ENCODE results near the gene FCHO1. TPM values are rescaled to one million over a fixed set of nuclear protein-coding genes. Genes with fewer than 3 reads are reported as not detected.

FCHO1 gene
- total and polyA plus RNA-seq, 12 donors, result 0.91 to 7.1 (median 2.9) TPM

DNA sequence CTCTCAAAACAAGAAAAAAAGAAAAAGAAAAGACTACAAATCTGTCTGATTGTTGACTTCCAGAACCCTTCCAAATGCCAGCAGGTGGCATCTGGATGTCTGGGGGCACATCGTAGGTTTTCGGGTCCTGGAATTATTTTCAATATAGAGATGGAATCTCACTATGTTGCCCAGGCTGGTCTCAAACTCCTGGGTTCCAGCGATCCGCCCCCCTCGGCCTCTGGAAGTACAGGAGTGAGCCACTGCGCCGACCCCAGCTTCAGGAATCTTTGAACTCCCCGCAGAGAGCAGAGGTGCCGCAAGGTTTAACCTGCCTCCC lies 43.1 kb downstream of the FCHO1 start:
- intact Hi-C loops (cut with DNase I), result no loop called here
- no peak for DNase-seq
- H3K9me3 ChIP-seq (replicated peaks in 1 of 3), result no peaks in the 10 kb centered on the region
- H3K4me1 ChIP-seq (replicated peaks in 1 of 2), result no peaks in the 10 kb centered on the region
- H3K36me3 ChIP-seq (replicated peaks in 1 of 2), result no peaks in the 10 kb centered on the region
- H3K4me3 ChIP-seq, result no peak overlapping the region
- peaks cover 33% of the 10 kb centered on the region for H3K27me3 ChIP-seq
- no peak overlapping the region for H3K27ac ChIP-seq
- TF ChIP-seq CTCF (IDR thresholded peaks at IDR 0.05) (no peak), POLR2A (IDR thresholded peaks at IDR 0.05) (no peak)
- WGBS, 4 donors, result 38 to 50% (median 45%) methylated on average over 5 to 9 of the region's 9 CpGs

DNA sequence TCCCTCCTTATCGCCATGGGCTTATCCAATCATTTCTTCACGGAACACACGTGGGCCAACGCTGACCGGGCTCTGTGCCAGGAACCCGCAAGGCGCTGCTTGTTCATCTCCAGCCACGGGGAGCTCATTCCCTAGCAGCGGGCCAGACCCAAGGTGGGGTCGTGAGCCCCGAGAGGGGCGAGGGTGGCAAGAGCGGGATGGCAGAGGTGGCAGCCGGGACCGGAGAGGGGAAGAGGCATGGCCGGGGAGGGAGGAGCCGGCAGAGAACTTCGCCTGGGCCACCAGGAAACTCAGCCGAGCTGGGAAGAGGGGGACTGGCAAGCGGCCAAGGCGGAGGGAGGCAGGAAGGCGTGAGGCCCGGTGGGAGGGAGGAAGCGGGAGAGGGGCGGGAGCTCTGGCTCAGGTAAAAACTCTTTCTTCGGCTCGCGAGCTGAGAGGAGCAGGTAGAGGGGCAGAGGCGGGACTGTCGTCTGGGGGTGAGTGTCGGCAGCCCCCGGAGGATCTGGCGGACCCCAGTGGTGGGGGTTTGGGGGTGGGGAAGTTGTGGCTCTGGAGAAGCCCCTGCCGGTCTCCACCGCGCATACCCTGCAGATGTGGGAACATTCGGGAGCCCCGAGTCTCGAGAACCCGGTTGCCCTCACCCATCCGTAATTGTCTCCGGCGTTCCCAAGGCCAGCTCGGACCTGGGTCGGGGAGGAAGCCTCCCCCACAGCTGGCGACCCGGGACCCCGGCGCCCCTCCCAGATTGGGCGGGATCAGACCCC lies 43.6 kb downstream of the FCHO1 start, which contains the start of gene B3GNT3:
Gene B3GNT3 (plus strand): TSS at position 408 of the 764 bp plus-strand sequence. CDS start 12,670 bp downstream, outside the sequence.
- DNase-seq, result peak in 3 of 7 donors; percentile 24 to 57 (median 28)
- intact Hi-C loops (cut with DNase I), result no loop called here
- peaks cover 33% of the 10 kb centered on the region for H3K27me3 ChIP-seq

DNA sequence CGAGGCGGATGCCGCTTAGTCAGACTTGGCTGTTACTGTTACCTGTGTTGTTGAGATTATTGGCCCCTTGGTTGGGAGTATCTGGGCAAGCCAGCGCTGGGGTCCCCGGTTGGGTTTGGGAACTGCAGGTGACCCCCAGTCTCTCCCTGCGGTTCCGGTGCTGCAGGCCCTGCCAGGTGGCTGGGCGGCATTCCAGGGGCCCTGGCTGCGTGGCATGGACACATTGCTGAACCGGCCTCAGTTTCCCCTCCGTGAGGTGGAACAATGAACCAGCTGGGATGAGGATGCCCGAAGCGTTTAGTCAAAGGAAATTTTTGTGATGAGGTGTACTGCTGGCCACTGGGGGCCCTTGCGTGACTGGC lies 44.2 kb downstream of the FCHO1 start:
- intact Hi-C loops (cut with DNase I), result no loop called here
- no peaks in the 10 kb centered on the region for H3K4me1 ChIP-seq (replicated peaks in 1 of 2)
- 27 to 48% (median 30%) methylated on average over 7 to 14 of the region's 14 CpGs for WGBS, 4 donors
- H3K27me3 ChIP-seq, result peaks cover 36% of the 10 kb centered on the region
- no peaks in the 10 kb centered on the region for H3K36me3 ChIP-seq (replicated peaks in 1 of 2)
- no peak overlapping the region for H3K27ac ChIP-seq
- no peaks in the 10 kb centered on the region for H3K9me3 ChIP-seq (replicated peaks in 1 of 3)
- no peak overlapping the region for H3K4me3 ChIP-seq
- no peak for TF ChIP-seq POLR2A (IDR thresholded peaks at IDR 0.05)
- no peak for TF ChIP-seq CTCF (IDR thresholded peaks at IDR 0.05)
- DNase-seq, result no peak

More for the DNA sequence above, 43.6 kb downstream of the FCHO1 start, which contains the start of gene B3GNT3:
- 4 to 8% (median 4%) methylated on average over 24 to 50 of the region's 50 CpGs for WGBS, 4 donors
- Histone ChIP-seq H3K36me3 (replicated peaks in 1 of 2) (no peaks in the 10 kb centered on the region), H3K27ac (no peak within 1 kb of the TSS), H3K4me1 (replicated peaks in 1 of 2) (no peaks in the 10 kb centered on the region), H3K9me3 (replicated peaks in 1 of 3) (no peaks in the 10 kb centered on the region), H3K4me3 (no peak within 1 kb of the TSS)
- TF ChIP-seq POLR2A (IDR thresholded peaks at IDR 0.05), result no peak
- TF ChIP-seq CTCF (IDR thresholded peaks at IDR 0.05), result no peak

DNA sequence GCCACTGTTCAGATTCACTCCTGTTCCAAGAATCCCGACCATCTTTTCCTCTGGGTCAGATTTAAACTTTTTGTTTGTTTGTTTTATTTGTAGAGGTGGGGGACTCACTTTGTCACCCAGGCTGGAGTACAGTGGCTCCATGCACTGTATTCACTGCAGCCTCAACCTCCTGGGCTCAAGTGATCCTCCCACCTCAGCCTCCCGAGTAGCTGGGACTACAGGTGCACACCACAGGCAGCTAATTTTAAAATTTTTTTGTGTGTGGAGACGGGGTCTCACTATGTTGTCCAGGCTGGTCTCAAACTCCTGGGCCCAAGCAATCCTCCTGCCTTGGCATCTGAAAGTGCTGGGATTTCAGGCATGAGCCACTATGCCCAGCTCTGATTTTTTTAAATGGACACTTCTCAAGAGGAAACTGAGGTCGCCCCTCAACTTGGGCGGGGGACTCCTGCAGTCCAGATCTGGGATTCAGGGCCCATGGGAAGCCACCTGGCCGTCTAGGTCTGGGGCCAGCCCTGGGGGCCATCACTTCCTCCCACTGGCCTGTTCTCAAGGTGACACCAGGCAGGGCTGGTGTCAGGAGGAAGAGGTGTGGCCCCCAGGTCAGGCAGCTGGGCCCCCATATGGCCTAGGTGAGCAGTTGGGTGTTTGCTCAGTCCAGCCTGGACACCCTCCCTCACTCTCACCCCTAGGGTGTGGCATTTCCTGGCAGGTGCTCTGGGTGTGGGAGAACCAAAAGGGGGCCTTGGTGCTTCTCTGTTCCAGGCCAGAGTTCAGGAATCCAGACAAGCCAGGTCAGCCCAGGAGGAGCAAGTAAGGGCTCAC lies 44.9 kb downstream of the FCHO1 start:
- no peak for TF ChIP-seq POLR2A (IDR thresholded peaks at IDR 0.05)
- Histone ChIP-seq H3K9me3 (replicated peaks in 1 of 3) (no peaks in the 10 kb centered on the region), H3K4me3 (no peak overlapping the region), H3K27ac (no peak overlapping the region), H3K27me3 (peaks cover 39% of the 10 kb centered on the region), H3K36me3 (replicated peaks in 1 of 2) (no peaks in the 10 kb centered on the region), H3K4me1 (replicated peaks in 1 of 2) (no peaks in the 10 kb centered on the region)
- WGBS, 4 donors, result 61 to 74% (median 67%) methylated on average over 6 of the region's 6 CpGs
- no peak for DNase-seq
- intact Hi-C loops (cut with DNase I), result no loop called here
